Measurements from ENCODE around the gene TBC1D5.
"Not testable (repeated sequence)": the region's sequence is repeated elsewhere in the genome, so short reads cannot be mapped to it uniquely, and the experiment has no call there.

The TBC1D5 gene

GRCh38 chr3:17394541-17395155, 347.8 kb downstream of the TBC1D5 start:
- TF ChIP-seq CTCF (IDR thresholded peaks at IDR 0.05; ENCODE audit: control insufficient read depth, insufficient read depth, low read depth, low read length, missing control alignments): no peak
- no peak for DNase-seq (ENCODE audit: low read depth)
- H3K4me3 ChIP-seq (ENCODE audit: control insufficient read depth, low read depth, low read length): no peak overlapping the region

GRCh38 chr3:17392516-17392915, 349.9 kb downstream of the TBC1D5 start:
- not testable (repeated sequence) for H3K4me3 ChIP-seq (ENCODE audit: control insufficient read depth, low read depth, low read length)

DNA sequence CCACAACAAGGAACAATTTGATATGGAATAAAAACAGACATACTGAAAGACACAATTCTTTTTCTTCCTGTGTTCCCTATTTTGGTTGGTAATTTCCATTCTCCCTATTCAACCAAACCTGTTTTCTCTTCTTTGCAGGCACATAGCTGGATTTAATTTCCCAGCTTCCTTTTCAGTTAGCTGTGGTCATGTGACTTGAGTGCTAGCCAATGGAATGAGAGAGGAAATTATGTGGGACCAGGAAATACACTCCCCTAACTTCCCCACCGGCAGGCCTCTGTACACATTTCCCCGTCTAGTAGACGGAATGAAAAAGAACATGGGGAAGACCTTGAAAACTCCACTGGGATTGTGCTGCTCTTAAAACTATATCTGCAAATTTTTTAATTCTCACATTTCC, 351.6 kb downstream of the TBC1D5 start:
- no peak overlapping the region for H3K4me3 ChIP-seq (ENCODE audit: control insufficient read depth, low read depth, low read length)
- TF ChIP-seq CTCF (IDR thresholded peaks at IDR 0.05; ENCODE audit: control insufficient read depth, insufficient read depth, low read depth, low read length, missing control alignments): no peak
- DNase-seq (ENCODE audit: low read depth): no peak

More at GRCh38 chr3:17392516-17392915, 349.9 kb downstream of the TBC1D5 start:
- not testable (repeated sequence) for DNase-seq (ENCODE audit: low read depth)

DNA sequence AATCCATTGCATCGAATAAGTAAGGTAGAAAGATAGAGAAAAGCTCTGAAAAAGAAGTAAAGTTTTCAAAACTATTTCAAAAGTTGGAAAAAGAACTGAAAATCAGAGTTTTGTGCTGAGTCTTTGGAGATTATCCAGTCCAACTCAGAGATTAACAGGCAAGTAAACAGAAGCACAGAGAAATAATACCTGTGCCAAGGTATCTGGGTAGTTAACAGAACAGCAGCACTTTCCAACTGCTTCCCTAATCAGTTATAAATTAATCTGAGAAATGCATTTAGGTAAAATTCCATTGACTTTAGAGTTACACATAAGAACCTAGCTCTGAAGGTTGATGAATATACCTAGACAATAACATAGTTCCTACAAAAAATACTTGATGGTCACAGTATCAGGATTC, 355.3 kb downstream of the TBC1D5 start:
- H3K4me3 ChIP-seq (ENCODE audit: control insufficient read depth, low read depth, low read length): no peak overlapping the region
- DNase-seq (ENCODE audit: low read depth): no peak
- no peak for TF ChIP-seq CTCF (IDR thresholded peaks at IDR 0.05; ENCODE audit: control insufficient read depth, insufficient read depth, low read depth, low read length, missing control alignments)

GRCh38 chr3:17386432-17386831, 356.0 kb downstream of the TBC1D5 start:
- H3K4me3 ChIP-seq (ENCODE audit: control insufficient read depth, low read depth, low read length): no peak overlapping the region
- TF ChIP-seq CTCF (IDR thresholded peaks at IDR 0.05; ENCODE audit: control insufficient read depth, insufficient read depth, low read depth, low read length, missing control alignments): no peak
- DNase-seq (ENCODE audit: low read depth): no peak

GRCh38 chr3:17384567-17385296, 357.7 kb downstream of the TBC1D5 start:
- no peak for TF ChIP-seq CTCF (IDR thresholded peaks at IDR 0.05; ENCODE audit: control insufficient read depth, insufficient read depth, low read depth, low read length, missing control alignments)
- H3K4me3 ChIP-seq (ENCODE audit: control insufficient read depth, low read depth, low read length): no peak overlapping the region
- DNase-seq (ENCODE audit: low read depth): no peak

DNA sequence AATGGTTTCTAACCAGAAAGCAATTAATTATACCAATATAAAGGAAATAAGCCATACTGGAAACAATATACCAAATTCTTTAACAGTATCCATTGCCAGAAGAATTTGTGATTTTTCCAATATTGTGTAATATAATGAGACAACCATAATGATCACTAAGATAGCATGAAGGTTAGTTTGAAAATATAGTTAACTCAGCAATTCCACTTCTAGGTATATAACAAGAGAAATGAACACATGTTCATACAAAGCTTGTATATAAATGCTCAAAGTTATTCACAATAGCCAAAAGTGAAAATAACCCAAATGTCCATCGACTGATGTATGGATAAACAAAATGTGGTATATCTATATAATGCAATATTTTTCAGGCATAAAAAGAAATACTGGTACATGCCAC, 369.1 kb downstream of the TBC1D5 start:
- H3K4me3 ChIP-seq (ENCODE audit: control insufficient read depth, low read depth, low read length): no peak overlapping the region
- DNase-seq (ENCODE audit: low read depth): no peak
- TF ChIP-seq CTCF (IDR thresholded peaks at IDR 0.05; ENCODE audit: control insufficient read depth, insufficient read depth, low read depth, low read length, missing control alignments): no peak

Data from AG09309 (cell line).